Kidney tubule cell (primary cell): ENCODE results near the gene SFT2D2.

Experiments
- DNase-seq: peaks from one replicate; pipeline ENCODE4 v3.0.0-alpha.2; 2018; ENCODE audit warnings: low spot score

Gene SFT2D2

DNA sequence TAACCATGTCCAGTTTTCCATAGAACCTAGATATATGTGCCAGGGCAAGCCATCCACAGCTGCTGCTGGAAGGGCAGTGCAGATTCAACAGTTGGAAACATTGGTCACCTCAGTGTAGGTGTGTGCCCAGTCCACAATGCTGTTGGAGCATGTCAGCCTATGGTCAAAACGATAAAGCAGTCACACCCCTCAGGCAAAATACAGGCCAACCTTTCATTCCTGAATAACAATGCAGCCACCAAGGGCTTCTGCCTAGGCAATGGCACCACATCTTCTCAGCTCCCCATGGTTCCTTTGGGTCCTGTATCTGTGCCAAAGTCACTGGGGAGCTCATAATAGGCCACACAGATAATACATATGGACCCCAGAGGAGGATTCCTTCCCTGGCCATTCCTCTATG lies 39.8 kb downstream of the SFT2D2 start:
- DNase-seq, result no peak

DNA sequence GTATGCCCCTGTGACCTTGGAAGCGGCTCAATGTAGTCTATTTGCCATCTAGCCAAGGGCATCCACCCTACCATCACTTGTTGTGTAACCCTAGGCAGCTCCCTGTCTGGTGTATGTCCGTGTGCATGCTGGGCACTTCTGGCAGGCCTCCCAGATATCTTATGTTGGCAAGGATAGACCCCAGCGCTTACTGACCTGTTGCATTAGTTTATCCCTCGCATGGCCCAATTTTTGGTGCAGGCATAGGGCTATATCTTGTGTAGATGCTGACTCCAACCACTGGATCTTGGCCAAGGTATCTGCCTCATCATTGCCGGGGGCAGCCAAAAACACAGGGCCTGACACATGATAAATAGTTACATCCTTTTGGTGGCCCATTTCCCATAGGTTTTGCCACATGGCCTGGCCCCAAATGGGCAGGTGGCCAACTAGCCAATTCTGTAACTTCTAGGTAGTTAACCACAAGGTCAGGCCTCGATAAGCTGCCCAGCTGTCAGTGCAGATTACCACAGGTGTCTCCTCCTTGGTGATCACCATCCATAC lies 40.9 kb downstream of the SFT2D2 start:
- peak; percentile 12 for DNase-seq

DNA sequence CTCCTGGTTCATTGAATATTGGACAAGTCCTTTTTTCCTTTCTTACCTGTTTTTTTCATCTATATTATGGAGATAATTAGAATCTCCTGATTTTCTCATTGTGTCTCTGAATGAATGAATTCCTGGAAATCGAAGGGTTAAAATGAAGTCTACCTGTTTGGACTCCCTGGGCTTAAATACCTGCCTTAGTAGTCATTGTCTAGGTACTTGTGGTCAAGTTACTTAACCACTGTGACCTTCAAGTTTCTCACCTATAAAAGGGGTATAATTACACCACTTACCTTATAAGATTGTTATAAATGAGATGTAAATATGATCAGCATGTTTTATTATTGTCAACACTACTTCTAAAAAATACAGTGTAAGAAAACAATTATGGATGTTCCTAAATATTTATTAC lies 45.8 kb downstream of the SFT2D2 start:
- DNase-seq, result peak; percentile 68

DNA sequence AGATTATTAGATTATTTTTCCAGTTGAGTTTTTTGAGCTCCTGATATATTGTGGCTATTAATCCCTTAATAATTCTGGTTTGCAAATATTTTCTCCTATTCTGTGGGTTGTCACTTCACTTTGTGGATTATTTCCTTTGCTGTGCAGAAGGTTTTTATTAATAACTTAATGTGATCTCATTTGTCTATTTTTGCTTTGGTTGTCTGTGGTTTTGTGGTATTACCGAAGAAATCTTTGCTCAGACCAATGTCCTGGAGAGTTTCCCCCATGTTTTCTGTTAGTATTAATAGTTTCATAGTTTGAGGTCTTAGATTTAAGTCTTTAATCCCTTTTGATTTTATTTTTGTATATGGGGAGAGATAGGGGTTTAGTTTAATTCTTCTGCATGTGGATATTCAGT lies 47.8 kb downstream of the SFT2D2 start:
- DNase-seq, result no peak

DNA sequence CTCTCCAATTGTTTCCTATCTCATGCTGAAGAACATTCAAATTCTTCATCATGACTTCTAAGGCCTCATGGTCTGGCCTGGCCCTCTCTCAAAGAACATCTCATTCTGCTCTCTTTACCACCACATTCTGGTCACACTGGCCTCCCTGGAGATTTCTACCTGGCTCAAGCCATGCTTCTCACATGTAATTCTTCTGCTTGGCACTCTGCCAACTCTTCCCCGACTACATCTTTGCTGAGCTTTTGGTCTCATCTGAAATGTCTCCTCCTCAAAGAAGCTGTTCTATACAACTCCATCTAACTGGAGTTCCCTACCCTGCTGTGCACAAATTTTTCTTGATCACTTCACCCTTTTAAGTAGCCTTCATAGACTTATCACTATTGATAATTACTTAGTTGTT lies 53.4 kb downstream of the SFT2D2 start:
- DNase-seq, result no peak

DNA sequence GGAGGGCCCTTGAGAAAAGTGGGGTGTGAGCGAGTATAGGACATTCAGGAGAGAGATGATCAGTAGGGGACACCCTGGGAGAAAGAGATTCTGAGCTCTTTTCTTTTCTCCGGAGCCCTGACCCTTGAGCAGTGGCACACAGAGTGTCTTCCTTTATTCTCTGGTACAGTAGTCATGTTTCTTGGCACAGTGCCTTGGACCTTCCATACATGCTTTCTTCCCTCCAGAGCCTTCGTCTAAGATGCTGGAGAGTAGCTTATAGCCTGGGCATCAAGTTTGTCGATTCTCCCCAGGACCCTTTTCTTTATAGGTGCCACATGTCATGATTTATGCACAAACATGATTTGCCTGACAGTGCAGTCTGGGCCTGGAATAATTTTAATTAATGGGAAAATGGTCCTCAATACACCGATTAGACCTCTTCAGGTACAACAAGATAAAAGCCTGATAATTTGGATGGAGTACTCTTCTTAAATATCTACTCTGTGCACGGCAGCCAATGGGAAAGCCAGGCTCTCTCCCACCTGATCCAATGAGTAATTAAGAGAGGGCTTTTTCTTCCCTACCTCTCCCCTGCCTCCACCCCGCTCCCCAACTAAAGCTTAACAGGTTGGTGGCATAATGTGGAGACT lies 54.6 kb downstream of the SFT2D2 start, which contains the start of gene TBX19:
Gene TBX19, plus strand, starts transcription at position 582 of the 632 bp plus-strand sequence. CDS start 214 bp downstream, outside the sequence.
- DNase-seq, result no peak

DNA sequence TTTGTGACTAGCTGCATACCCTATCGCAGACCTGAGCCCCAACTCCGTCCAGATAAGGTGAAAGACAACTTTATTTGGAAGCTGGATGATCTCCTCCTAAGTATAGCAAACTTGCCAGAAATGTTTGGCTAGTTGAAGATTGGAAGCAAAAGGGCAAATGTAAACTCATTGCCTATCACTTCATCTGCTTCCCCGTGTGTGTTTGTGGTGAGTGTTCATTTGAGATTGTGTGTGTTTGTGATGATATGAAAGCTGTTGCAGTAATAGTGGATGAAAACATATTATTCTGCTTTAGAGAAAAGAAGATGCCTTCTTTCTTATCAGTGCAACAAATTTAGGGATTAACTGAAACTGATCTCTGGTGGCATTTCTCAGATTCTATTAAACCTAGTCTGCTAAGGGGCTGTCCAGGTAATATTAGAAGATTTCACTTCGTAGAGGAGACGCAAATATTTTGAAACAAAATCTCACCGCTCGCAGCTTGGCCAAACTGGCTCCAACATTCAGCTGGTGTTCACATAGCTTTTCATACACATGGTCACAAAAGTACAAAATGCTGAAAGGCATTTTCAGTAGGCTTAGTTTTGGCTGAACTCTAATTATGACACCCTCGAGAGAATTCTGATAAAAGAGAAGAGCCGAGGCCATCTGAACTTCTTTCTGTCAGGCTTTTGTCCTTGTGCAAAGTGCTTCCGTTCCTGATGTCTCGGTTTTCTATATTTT lies 56.0 kb downstream of the SFT2D2 start:
- DNase-seq, result no peak

DNA sequence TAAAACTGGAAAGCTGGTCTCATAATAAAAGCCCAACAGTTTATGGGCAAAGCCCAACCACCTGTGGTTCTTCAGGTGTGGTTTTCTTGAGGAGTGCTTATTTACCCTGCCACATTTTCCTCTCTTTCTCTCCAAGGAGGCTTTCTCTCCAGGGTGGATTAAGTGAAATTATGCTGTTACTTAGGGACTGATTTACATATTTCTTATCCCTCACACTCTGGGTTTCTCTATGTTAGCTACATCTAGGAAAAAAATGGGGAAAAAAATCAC lies 59.7 kb downstream of the SFT2D2 start:
- DNase-seq, result peak; percentile 55

DNA sequence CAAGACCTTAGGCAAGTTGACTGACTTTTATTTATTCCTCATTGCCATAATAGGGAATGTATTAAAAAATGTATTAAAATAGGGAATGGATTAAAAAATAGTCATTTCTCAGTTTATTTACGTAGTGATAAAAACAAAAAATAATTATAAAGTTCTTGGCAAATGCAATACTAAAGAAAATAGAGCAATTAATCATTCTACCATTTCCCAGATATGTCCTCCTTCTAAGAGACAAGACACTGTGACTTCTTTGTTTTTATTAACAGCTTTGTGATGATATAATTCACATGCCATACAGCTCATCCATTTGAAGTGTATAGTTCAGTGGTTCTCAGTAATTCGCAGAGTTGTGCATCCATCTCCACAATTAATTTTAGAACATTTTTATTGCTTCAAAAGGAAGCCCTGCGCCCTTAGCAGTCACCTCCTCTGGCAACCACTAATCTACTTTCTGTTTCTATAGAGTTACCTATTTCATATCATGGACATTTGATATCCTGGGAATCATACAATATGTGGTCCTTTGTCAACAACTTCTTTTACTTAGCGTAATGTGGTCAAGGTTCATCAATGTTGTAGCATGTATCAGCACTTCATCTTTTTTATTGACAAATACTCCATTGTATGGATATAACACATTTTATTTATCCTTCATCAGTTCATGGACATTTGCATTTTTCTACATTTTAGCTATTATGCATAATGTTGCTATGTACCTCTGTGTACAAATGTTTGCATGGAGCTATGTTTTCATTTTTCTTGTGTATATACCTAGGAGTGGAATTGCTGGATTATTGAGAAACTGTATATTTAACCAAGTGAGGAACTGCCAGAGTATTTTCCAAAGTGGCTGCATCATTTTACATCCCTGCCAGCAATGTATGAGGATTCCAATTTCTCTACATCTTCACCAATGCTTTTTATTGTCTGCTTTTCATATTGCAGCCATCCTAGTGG lies 60.4 kb downstream of the SFT2D2 start:
- no peak for DNase-seq

DNA sequence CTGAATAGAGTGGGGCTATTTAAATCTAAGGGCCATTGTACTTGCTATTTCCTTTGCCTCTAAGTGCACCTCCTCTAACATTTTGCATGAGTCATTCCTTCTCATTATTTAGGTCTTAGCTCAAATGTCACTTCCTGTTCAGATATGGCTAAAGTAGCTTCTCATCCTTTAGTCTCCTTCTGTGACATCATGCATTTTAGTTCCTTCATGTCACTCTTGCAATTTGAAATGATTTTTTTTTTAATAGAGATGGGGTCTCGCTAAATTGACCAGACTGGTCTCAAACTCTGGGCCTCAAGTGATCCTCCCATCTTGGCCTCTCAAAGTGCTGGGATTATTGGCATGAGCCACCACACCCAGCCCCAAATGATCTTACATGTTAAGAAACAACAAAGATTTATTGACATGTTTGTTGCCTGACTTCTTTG lies 61.4 kb downstream of the SFT2D2 start:
- DNase-seq, result peak; percentile 58

DNA sequence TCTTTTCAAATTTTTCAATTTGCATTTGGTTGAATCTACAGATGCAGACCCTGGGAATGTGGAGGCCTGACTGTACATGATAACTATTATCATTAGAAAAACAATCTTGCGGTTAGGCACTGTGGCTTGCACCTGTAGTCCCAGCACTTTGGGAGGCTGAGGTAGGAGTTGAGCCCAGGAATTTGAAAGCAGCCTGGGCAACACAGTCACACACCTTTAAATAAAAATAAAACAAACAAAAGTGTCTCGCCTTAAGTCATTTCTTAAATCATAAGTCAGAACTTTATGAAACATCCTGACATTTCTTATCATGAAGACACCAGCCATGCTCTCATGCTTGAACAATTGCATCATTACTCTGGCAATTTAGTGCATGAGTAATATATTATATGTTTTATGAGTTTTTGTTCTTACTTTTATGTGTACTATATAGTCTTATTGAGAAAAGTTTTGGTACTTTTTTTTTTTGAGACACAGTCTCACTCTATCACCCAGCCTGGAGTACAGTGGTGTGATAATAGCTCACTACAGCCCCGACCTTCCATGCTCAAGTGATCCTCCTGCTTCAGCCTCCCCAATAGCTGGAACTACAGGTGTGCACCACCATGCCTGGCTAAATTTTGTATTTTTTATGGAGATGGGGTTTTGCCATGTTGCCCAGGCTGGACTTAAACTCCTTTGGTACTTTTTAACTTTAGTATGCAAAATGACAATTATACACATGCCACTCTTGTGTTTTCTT lies 62.7 kb downstream of the SFT2D2 start:
- no peak for DNase-seq

DNA sequence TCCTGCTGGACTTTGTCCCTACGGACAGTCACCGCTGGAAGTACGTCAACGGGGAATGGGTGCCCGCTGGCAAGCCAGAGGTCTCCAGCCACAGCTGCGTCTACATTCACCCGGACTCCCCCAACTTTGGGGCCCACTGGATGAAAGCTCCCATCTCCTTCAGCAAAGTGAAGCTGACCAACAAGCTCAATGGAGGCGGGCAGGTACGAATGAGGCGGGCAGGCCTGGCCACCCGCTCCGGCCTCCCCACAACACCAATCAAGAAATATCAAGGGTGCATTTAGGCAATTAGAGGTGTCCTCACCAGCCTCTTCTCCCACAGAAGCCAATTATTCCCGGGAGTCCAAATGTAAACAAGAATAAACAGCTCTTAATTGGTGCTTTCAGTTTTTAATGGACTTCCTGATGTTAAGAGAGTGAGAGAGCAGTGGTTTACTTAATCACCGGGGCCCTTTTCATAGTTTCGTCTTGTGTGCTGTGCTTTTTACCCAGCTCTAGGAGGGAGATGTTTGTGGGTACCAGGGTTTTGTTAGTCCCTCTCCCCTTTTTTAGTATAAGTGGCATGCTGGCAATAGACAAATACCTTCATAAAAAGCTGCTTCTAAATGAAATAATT lies 65.5 kb downstream of the SFT2D2 start:
- DNase-seq, result no peak

DNA sequence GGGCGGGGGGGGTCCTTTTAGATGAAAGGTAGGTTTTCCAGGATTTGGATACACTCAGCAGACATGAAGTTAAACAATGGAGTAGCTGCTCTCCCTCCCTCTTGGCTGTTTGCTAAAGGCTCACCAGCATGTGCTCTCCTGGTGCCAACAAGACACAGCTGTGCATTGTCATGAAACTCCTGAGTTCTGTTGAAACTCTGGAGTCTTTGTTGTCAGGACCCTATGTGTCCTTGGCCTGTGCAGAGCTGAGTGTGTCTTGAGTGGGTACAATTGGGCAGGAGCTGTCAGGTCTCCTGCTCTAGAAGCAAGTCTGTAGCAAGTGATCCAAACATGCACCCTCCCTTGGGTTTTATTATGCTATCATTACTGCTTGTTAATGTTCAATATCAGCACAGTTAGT lies 67.6 kb downstream of the SFT2D2 start:
- no peak for DNase-seq

DNA sequence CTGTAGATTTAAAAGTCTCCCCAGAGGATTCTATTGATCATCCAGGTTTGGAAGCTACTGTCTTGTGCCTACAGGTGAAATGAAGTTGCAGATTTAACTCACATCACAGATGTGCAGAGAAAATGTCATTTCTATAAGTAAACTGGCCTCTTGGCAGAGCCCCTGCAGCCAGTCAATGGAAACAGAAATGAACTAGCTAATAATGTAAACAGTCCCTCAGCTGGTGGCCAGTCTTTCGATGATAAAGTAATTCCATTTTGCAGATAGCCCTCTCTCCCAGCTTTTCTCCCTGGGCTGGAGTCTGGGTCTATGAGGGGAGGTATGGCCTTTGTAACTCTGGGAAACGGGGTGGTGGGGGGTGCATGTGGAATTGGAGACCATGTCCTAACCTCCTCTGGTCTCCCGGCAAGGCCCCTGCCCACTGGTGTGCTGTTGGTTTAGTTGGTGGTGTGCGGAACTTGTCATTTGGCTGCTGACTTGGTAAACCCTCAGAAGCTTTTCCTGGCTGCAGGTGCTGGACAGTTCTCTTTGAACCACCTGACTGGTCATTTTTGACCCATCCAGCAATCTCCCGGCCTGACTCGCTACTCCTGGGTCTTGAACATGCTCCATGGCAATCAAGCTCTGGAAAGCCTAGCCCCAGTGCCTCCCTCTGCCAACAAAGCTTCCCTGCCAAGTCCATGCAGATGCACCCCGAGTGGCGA lies 69.8 kb downstream of the SFT2D2 start:
- no peak for DNase-seq

DNA sequence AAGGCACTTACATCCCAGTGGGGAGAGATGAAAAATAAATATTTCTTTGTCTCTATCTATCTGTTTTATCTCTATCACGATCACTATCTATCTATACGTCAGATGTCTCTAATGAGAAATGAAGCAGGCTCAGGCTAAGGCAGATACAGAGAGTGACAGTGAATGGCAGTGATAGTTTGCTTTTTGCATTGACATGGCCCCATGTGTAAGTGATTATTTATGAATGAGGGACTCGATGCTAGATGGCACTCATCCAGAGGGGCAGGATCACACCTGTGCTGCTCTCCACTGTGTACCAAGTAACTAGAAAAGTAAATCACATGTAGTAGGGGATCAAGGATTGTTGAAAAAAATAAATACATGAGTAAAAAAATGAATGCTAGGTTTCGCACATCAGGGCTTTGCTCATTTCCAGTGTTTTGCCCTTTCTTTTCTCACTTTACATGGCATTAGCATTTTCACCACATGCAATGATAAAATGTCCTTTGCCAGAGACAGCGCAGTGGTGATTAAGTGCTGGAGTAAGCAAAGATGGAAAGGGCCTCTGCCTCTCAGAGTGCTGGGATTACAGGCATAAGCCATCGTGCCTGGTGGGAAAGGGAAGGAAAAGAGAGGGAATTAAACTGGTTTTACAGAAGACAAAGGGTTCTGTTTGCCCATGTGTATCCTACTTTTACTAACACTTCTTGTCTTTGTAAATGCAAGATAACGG lies 71.4 kb downstream of the SFT2D2 start:
- no peak for DNase-seq

DNA sequence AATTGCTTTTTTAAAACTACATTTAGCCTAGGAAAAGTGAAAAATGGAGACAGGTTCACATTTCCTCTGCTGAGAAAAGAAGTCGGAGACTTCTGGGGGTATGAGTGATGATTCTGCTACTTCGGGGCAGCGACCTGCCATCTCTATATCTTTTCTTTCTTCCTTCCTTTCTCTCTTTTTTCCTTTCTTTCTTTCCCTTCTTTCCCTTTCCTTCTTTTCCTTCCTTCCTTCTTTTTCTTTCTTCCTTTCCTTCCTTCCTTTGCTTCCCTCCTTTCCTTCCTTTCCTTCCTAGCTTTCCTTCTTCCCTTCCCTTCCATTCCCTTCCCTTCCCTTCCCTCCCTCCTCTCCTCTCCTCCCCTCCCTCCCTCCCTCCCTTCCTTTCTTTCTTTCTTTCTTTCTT lies 72.6 kb downstream of the SFT2D2 start:
- DNase-seq, result no peak

DNA sequence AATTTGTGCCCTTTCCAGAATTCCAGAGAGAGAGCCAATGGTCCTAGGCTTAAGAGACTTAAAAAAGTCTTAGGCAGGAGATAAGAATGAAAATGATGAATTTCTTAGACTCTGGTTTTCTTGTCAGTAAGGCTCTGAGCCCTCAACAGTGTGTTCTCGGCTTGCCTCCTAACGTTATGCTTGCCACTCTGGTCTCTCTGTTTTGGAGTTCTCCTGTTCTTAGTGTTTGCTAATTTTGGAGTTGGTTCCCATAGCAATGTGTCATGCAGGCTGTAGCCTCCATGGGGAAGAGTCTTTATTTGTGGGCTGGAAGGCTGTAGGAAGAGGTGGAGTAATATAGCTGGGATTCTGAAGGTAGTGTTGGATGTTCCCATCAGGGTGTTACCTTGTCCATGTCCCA lies 74.8 kb downstream of the SFT2D2 start:
- DNase-seq, result no peak

DNA sequence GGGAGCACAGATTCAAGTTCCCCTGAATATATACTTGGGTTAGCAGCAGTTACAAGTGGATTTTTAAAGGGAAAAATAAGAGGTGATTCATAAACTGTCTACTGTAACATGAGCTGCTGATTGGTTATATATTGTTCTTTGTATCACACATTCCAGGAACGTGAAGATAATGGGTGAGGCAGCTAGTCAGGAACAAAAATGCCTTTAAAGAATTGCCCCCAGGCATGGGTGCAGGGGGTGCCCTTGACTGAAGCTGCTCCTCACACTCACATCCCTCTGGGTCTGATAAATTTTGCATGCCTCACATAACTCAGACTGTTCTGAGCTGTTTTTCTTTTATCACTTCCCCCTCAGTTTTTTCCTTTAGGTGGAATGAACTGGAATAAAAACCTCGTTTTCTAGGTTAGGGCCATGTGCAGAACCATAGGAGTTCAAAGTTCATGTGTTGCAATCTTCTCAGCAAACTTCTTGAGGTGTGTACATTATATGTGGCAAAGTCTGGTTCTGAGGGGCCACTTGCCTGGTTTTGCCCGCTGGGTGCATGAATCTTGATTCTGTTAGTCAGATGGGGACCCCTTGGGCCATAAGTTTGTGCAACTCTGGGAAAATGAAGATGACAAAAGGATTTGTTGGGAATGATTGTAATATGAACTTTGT lies 76.0 kb downstream of the SFT2D2 start:
- DNase-seq, result peak; percentile 88
